A673 (cell line): ENCODE measurements around the gene TNS3. TPM values are rescaled to one million over a fixed set of nuclear protein-coding genes. Genes with fewer than 3 reads are reported as not detected.

Experiments used
- BruUV-seq: library from RNA; stranded (reverse); fragments of 400-500 nt; replicated peaks from 2 replicates; lab custom pipeline; 2021; lab: Mats Ljungman, UMichigan
- CTCF ChIA-PET: fragments of 300-600 bp; sonication (Branson Sonifier 250); formaldehyde crosslinking; loops from one replicate; lab custom pipeline; 2022; ENCODE audit warnings: antibody characterized with exemption; lab: Charles Lee
- POLR2A ChIA-PET: fragments of 300-600 bp; sonication (Branson Sonifier 250); formaldehyde crosslinking; loops from one replicate; lab custom pipeline; 2022; ENCODE audit warnings: antibody characterized with exemption; ENCODE audit not compliant: low non-redundant PET; lab: Charles Lee
- DNase-seq: peaks from one replicate; pipeline ENCODE4 v3.0.0-alpha.2; 2015; ENCODE audit warnings: low spot score
- H3K27ac ChIP-seq: fragments of 200-600 bp; sonication (generic); 2 replicates; pipeline ENCODE4 v1.5.1; 2016; ENCODE audit warnings: mixed run types, low read depth, mild to moderate bottlenecking, mixed read lengths, antibody characterized with exemption, low read length; ENCODE audit not compliant: poor library complexity, severe bottlenecking
- H3K27me3 ChIP-seq: fragments of 200-600 bp; sonication (generic); replicated peaks from 2 replicates; pipeline ENCODE4 v1.6.1; 2017; ENCODE audit warnings: mixed run types, low read depth, mild to moderate bottlenecking, mixed read lengths, antibody characterized with exemption, low read length; ENCODE audit not compliant: insufficient read depth, poor library complexity
- H3K36me3 ChIP-seq: fragments of 200-600 bp; sonication (generic); 2 replicates; pipeline ENCODE4 v1.6.1; 2016; ENCODE audit warnings: mixed run types, mild to moderate bottlenecking, mixed read lengths, antibody characterized with exemption, low read length; ENCODE audit not compliant: insufficient read depth, poor library complexity, severe bottlenecking
- H3K4me1 ChIP-seq: fragments of 200-600 bp; sonication (generic); 2 replicates; pipeline ENCODE4 v1.6.1; 2017; ENCODE audit warnings: mixed run types, mild to moderate bottlenecking, mixed read lengths, antibody characterized with exemption, low read length; ENCODE audit not compliant: insufficient read depth, poor library complexity, severe bottlenecking
- H3K4me3 ChIP-seq: fragments of 200-600 bp; sonication (generic); 2 replicates; pipeline ENCODE4 v1.5.1; 2016; ENCODE audit warnings: low read depth, mixed run types, mild to moderate bottlenecking, mixed read lengths, low read length; ENCODE audit not compliant: poor library complexity, severe bottlenecking
- H3K9me3 ChIP-seq: fragments of 200-600 bp; sonication (generic); 2 replicates; pipeline ENCODE4 v1.6.1; 2016; ENCODE audit warnings: mixed run types, low read depth, mild to moderate bottlenecking, mixed read lengths, antibody characterized with exemption, low read length; ENCODE audit not compliant: poor library complexity, severe bottlenecking
- EZH2 ChIP-seq: fragments of 200-600 bp; sonication (generic); IDR thresholded peaks from 2 replicates; pipeline ENCODE4 v1.6.1; 2017; ENCODE audit warnings: borderline replicate concordance, low read depth, mild to moderate bottlenecking, mixed read lengths, antibody characterized with exemption, low read length; ENCODE audit not compliant: poor library complexity, severe bottlenecking
- intact Hi-C: fragments of 100-400 bp; cut with micrococcal nuclease; formaldehyde crosslinking; loops from one replicate; pipeline ENCODE4 v1.10.0; 2022; ENCODE audit not compliant: unreplicated experiment
- total RNA-seq: library from RNA; stranded (reverse); gene quantifications from 2 replicates; pipeline ENCODE4 v1.2.3, GENCODE V29; 2021
- TF ChIP-seq, protein P1 (sequence below): fragments of 300-800, 200-600 bp; sonication (generic); conservative IDR thresholded peaks from 2 replicates; pipeline ENCODE4 v1.5.1; 2017; ENCODE audit warnings: low read depth, mild to moderate bottlenecking, antibody characterized with exemption, low read length, moderate library complexity, mixed read lengths

TNS3 gene
- total RNA-seq, 1 experiment from 2014 or later, result not detected

DNA sequence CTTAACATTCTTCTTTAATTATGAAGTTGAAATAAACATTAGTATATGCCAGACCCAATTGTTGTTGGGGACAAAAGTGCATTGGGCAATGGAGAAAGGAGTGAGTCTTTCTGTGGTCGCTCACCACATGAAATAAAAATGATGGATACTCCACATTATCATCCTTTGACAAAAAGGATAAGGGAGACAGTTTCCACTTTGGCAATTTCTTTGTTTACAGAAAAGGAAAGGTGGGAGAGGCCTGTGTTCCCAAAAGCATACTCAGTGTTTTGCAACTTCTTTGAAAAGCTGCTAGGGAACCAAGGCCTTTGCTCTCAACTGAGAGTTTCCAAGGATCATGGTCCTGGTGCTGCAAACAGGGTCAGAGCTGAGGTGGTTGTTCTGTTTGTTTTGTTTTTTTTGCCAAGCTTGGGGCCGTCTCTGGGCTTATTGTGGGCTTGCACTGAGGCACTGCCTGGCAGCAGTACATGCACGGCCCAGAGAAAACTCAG, 341.9 kb downstream of the TNS3 start:
- no peak for TF ChIP-seq EZH2
- TF ChIP-seq, protein P1, sequence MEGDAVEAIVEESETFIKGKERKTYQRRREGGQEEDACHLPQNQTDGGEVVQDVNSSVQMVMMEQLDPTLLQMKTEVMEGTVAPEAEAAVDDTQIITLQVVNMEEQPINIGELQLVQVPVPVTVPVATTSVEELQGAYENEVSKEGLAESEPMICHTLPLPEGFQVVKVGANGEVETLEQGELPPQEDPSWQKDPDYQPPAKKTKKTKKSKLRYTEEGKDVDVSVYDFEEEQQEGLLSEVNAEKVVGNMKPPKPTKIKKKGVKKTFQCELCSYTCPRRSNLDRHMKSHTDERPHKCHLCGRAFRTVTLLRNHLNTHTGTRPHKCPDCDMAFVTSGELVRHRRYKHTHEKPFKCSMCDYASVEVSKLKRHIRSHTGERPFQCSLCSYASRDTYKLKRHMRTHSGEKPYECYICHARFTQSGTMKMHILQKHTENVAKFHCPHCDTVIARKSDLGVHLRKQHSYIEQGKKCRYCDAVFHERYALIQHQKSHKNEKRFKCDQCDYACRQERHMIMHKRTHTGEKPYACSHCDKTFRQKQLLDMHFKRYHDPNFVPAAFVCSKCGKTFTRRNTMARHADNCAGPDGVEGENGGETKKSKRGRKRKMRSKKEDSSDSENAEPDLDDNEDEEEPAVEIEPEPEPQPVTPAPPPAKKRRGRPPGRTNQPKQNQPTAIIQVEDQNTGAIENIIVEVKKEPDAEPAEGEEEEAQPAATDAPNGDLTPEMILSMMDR, result no peak
- BruUV-seq, result no TSS peak
- Histone ChIP-seq H3K4me1 (no peaks in the 10 kb centered on the region), H3K27me3 (peaks cover 17% of the 10 kb centered on the region), H3K9me3 (no peaks in the 10 kb centered on the region), H3K27ac (no peak overlapping the region), H3K4me3 (no peak overlapping the region), H3K36me3 (no peaks in the 10 kb centered on the region)
- intact Hi-C loops, result no loop called here
- no peak for DNase-seq
- CTCF ChIA-PET, result no interaction called here
- POLR2A ChIA-PET, result no interaction called here

DNA sequence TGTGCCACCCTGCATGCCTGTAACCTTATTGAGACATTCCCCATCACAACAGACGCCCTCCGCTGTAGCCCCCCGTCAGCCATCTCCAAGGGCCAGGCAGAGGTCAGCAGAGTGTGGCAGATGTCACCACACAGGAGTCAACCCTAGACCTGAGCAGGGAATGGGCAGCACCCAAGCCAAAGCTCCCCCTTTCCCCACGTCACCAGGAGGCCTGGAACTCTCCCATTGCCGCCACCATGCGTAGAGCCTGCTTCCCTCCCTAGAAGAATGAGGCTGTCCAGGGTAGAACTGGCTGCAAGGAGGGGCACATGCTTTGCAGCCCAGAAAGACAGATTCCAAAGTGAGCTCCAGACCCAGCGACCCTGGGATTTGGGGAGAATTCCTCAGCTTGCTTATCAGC, 342.9 kb downstream of the TNS3 start:
- ChIA-PET POLR2A (no interaction called here), CTCF (no interaction called here)
- peaks cover 17% of the 10 kb centered on the region for H3K27me3 ChIP-seq
- H3K4me3 ChIP-seq, result no peak overlapping the region
- no TSS peak for BruUV-seq
- DNase-seq, result no peak
- TF ChIP-seq EZH2, result no peak
- TF ChIP-seq, protein P1, result no peak
- H3K4me1 ChIP-seq, result no peaks in the 10 kb centered on the region
- H3K9me3 ChIP-seq, result no peaks in the 10 kb centered on the region
- intact Hi-C loops, result no loop called here
- no peak overlapping the region for H3K27ac ChIP-seq
- no peaks in the 10 kb centered on the region for H3K36me3 ChIP-seq

DNA sequence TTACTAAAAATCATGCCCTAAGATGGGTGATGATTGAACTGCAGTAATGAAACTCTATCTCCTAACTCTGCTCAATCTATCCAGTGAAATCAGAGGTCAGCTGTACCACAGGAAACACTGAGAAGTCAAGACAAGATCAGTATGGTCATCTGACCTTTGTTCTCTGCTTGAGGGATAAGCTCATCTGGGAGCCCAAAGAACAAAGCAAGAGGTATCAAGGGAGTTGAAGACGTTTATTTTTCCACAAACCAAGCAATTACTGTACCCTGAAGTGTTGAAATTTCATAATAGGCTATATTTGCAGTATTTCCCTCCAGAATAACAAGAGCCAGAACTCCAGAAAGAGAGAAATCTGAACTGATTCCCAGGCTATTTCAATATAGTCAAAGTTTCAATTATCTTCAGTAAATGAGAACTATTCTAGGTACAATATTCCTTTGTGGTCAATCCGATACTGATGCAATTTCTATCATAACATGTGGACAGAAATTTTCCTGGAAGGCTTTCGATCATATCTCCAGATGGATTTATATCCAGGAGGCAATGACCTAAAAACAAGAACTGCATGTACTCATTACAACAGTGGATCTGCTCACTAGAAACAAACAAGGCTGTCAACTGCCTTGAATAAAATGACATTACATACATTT, 345.3 kb downstream of the TNS3 start:
- H3K27me3 ChIP-seq, result peaks cover 17% of the 10 kb centered on the region
- no TSS peak for BruUV-seq
- CTCF ChIA-PET, result no interaction called here
- no peak for TF ChIP-seq EZH2
- TF ChIP-seq, protein P1, result no peak
- POLR2A ChIA-PET, result no interaction called here
- H3K36me3 ChIP-seq, result no peaks in the 10 kb centered on the region
- H3K4me1 ChIP-seq, result no peaks in the 10 kb centered on the region
- H3K9me3 ChIP-seq, result no peaks in the 10 kb centered on the region
- no peak for DNase-seq
- no peak overlapping the region for H3K4me3 ChIP-seq
- intact Hi-C loops, result no loop called here
- no peak overlapping the region for H3K27ac ChIP-seq
